Kidney epithelial cell (primary cell): Measurements from ENCODE around the gene ADARB1. TPM values are rescaled to one million over a fixed set of nuclear protein-coding genes. Genes with fewer than 3 reads are reported as not detected.

Experiments used
- DNase-seq: peaks from one replicate; pipeline ENCODE4 v3.0.0-alpha.2; 2010; ENCODE audit warnings: low read depth
- H3K27me3 ChIP-seq: 2 replicates; pipeline ENCODE4 v1.6.0; 2011; ENCODE audit warnings: low read length; ENCODE audit not compliant: control insufficient read depth, insufficient read depth
- H3K36me3 ChIP-seq: 2 replicates; pipeline ENCODE4 v1.5.1; 2011; ENCODE audit warnings: low read length; ENCODE audit not compliant: control insufficient read depth, insufficient read depth
- H3K4me3 ChIP-seq: 2 replicates; pipeline ENCODE4 v1.5.1; 2011; ENCODE audit warnings: low read depth, mild to moderate bottlenecking, control low read depth, low read length
- total RNA-seq: library from RNA; depleted of rRNA; stranded (reverse); fragments of >200 nt; gene quantifications from 2 replicates; pipeline ENCODE4 v1.2.3, GENCODE V29; 2015
- TF ChIP-seq, protein P1 (sequence below): IDR thresholded peaks from 2 replicates; pipeline ENCODE4 v1.5.1; 2011; ENCODE audit warnings: mild to moderate bottlenecking, moderate library complexity, low read length, control low read depth, inconsistent platforms; ENCODE audit not compliant: insufficient read depth, poor library complexity, severe bottlenecking

Gene ADARB1
- total RNA-seq, 1 donor from 2014 or later: 6.9 TPM

DNA sequence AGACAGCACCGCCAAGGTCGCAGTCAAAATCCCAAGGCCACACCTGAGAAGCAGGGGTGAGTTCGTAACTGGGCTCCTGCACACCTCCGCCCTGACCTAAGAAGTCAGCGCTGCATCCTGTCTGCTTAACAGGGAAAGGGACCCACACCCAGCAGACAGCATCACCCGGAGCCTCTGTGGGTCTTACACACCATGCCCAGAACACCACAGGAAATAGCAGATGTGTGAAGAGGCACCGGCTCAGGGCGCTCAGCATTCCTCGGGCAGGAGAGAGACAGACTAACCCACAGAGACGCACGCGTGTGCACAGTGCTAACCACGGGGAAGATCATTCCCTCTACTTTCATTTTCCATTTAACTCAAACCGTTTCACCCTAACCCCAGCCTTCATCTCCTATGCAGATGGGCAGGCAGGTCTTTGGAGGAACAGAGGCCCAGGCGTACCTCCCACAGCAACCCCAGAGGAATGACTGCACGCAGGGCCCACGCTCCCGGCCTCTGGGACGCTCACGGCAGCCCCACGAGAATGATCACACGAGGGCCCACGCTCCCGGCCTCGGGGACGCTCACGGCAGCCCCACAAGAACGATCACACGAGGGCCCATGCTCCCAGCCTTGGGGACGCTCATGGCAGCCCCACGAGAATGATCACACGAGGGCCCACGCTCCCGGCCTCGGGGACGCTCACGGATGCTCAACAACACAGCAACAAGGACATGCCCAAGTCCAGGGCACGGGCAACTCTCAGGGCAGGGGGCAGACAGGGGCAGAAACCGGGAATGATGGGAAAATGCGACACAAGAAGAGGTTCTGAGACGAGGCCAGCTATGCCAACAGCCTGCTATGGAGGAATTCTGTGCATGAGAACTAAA lies 192.4 kb downstream of the ADARB1 start:
- TF ChIP-seq, protein P1, sequence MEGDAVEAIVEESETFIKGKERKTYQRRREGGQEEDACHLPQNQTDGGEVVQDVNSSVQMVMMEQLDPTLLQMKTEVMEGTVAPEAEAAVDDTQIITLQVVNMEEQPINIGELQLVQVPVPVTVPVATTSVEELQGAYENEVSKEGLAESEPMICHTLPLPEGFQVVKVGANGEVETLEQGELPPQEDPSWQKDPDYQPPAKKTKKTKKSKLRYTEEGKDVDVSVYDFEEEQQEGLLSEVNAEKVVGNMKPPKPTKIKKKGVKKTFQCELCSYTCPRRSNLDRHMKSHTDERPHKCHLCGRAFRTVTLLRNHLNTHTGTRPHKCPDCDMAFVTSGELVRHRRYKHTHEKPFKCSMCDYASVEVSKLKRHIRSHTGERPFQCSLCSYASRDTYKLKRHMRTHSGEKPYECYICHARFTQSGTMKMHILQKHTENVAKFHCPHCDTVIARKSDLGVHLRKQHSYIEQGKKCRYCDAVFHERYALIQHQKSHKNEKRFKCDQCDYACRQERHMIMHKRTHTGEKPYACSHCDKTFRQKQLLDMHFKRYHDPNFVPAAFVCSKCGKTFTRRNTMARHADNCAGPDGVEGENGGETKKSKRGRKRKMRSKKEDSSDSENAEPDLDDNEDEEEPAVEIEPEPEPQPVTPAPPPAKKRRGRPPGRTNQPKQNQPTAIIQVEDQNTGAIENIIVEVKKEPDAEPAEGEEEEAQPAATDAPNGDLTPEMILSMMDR: no peak
- Histone ChIP-seq H3K4me3 (no peak overlapping the region), H3K36me3 (no peaks in the 10 kb centered on the region), H3K27me3 (no peaks in the 10 kb centered on the region)
- no peak for DNase-seq

- TF ChIP-seq, protein P1: no peak
- Histone ChIP-seq H3K36me3 (no peaks in the 10 kb centered on the region), H3K4me3 (no peak overlapping the region), H3K27me3 (no peaks in the 10 kb centered on the region)
- DNase-seq: no peak
These were observed 193.0 kb downstream of the ADARB1 start for GRCh38 chr21:45267390-45267760.

- Histone ChIP-seq H3K27me3 (no peaks in the 10 kb centered on the region), H3K4me3 (no peak overlapping the region), H3K36me3 (no peaks in the 10 kb centered on the region)
- TF ChIP-seq, protein P1: no peak
- no peak for DNase-seq
These were observed 195.5 kb downstream of the ADARB1 start for GRCh38 chr21:45269861-45270260.

- no peak overlapping the region for H3K4me3 ChIP-seq
- no peaks in the 10 kb centered on the region for H3K27me3 ChIP-seq
- no peak for DNase-seq
- TF ChIP-seq, protein P1: peak; percentile 9
- no peaks in the 10 kb centered on the region for H3K36me3 ChIP-seq
These were observed 196.0 kb downstream of the ADARB1 start for GRCh38 chr21:45270306-45270821.

Other genes with a start within 250 kb of the ADARB1 start
- 538 and 561 TPM in 2 replicates for gene PTTG1IP, start 200.9 kb upstream of the ADARB1 start, total RNA-seq
- gene ITGB2, start 153.7 kb upstream of the ADARB1 start, total RNA-seq: 6.9 and 9.1 TPM in 2 replicates
- gene SLX9, start 134.6 kb upstream of the ADARB1 start, total RNA-seq: 25.7 and 38.6 TPM in 2 replicates
- gene POFUT2, start 213.3 kb downstream of the ADARB1 start, total RNA-seq: 22.5 and 38.3 TPM in 2 replicates